Measurements from ENCODE around the gene SLC5A11.
"Not testable (repeated sequence)": the region's sequence is repeated elsewhere in the genome, so short reads cannot be mapped to it uniquely, and the experiment has no call there.

Gene SLC5A11

GRCh38 chr16:24844101-24845030 is 1.4 kb upstream of the SLC5A11 start:
- ChIA-PET POLR2A (no interaction called here), CTCF (no interaction called here)
- DNase-seq (ENCODE audit: extremely low spot score) = no peak
- TF ChIP-seq CTCF (IDR thresholded peaks at IDR 0.05; ENCODE audit: control extremely low read depth, extremely low read depth, low read depth, missing control alignments) = no peak

- DNase-seq (ENCODE audit: extremely low spot score); CTCF ChIA-PET: not testable (repeated sequence)
These were observed 765 bp upstream of the SLC5A11 start for GRCh38 chr16:24845031-24845365.

GRCh38 chr16:24846548-24847357 is 990 bp downstream of the SLC5A11 start:
- POLR2A ChIA-PET = no interaction called here
- TF ChIP-seq CTCF (IDR thresholded peaks at IDR 0.05; ENCODE audit: control extremely low read depth, extremely low read depth, low read depth, missing control alignments) = no peak
- DNase-seq (ENCODE audit: extremely low spot score) = no peak
- CTCF ChIA-PET = no interaction called here

More at GRCh38 chr16:24845031-24845365, 765 bp upstream of the SLC5A11 start:
- POLR2A ChIA-PET = not testable (repeated sequence)

- no peak for DNase-seq (ENCODE audit: extremely low spot score)
- no peak for TF ChIP-seq CTCF (IDR thresholded peaks at IDR 0.05; ENCODE audit: control extremely low read depth, extremely low read depth, low read depth, missing control alignments)
- POLR2A ChIA-PET = no interaction called here
- CTCF ChIA-PET = no interaction called here
These were observed 1.5 kb downstream of the SLC5A11 start for GRCh38 chr16:24847358-24847664.

GRCh38 chr16:24848065-24848464 is 2.3 kb downstream of the SLC5A11 start:
- POLR2A ChIA-PET = no interaction called here
- CTCF ChIA-PET = no interaction called here
- no peak for TF ChIP-seq CTCF (IDR thresholded peaks at IDR 0.05; ENCODE audit: control extremely low read depth, extremely low read depth, low read depth, missing control alignments)
- no peak for DNase-seq (ENCODE audit: extremely low spot score)

- ChIA-PET CTCF (no interaction called here), POLR2A (no interaction called here)
- TF ChIP-seq CTCF (IDR thresholded peaks at IDR 0.05; ENCODE audit: control extremely low read depth, extremely low read depth, low read depth, missing control alignments) = no peak
- no peak for DNase-seq (ENCODE audit: extremely low spot score)
These were observed 3.9 kb downstream of the SLC5A11 start for GRCh38 chr16:24849641-24850040.
